Measurements from ENCODE around the gene YPEL3. TPM values are rescaled to one million over a fixed set of nuclear protein-coding genes. Genes with fewer than 3 reads are reported as not detected.

YPEL3 gene
- total RNA-seq, 4 donors from 2014 or later: 85.8 to 144 (median 113) TPM

GRCh38 chr16:30112197-30113030 lies 16.4 kb upstream of the YPEL3 start:
- H3K36me3 ChIP-seq: peaks cover 0 to 76% (median 0%) of the 10 kb centered on the region in 3 donors
- H3K27ac ChIP-seq: peak overlapping the region in 3 of 4 donors; percentile 63 to 90 (median 77)
- H3K9me3 ChIP-seq: no peaks in the 10 kb centered on the region
- H3K4me3 ChIP-seq: no peak overlapping the region
- peaks cover 0 to 45% (median 12%) of the 10 kb centered on the region in 4 donors for H3K4me1 ChIP-seq
- H3K27me3 ChIP-seq: no peaks in the 10 kb centered on the region
- DNase-seq: peak; percentile 43 to 87 (median 86)
- TF ChIP-seq POLR2A (IDR thresholded peaks at IDR 0.05): no peak
- TF ChIP-seq, protein P1, sequence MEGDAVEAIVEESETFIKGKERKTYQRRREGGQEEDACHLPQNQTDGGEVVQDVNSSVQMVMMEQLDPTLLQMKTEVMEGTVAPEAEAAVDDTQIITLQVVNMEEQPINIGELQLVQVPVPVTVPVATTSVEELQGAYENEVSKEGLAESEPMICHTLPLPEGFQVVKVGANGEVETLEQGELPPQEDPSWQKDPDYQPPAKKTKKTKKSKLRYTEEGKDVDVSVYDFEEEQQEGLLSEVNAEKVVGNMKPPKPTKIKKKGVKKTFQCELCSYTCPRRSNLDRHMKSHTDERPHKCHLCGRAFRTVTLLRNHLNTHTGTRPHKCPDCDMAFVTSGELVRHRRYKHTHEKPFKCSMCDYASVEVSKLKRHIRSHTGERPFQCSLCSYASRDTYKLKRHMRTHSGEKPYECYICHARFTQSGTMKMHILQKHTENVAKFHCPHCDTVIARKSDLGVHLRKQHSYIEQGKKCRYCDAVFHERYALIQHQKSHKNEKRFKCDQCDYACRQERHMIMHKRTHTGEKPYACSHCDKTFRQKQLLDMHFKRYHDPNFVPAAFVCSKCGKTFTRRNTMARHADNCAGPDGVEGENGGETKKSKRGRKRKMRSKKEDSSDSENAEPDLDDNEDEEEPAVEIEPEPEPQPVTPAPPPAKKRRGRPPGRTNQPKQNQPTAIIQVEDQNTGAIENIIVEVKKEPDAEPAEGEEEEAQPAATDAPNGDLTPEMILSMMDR (IDR thresholded peaks at IDR 0.05): peak; percentile 12 to 87 (median 72)

DNA sequence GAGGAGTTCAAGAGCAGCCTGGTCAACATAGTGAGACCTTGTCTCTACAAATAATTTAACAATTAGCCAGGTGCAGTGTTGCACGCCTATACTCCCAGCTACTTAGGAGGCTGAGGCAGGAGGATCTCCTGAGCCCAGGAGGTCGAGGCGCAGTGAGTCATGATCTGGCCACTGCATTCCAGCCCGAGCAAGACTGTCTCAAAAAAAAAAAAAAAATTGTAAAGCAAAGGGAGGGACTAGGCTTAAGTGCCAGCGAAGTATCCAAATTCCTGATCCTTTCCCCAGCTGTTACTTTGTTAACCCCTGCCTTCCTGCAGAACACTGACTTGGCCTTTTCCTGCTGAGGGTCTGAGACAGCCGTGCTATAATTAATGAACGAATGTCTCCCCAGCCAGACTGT lies 14.6 kb upstream of the YPEL3 start:
- no peak for DNase-seq
- Histone ChIP-seq H3K27me3 (no peaks in the 10 kb centered on the region), H3K4me3 (no peak overlapping the region), H3K27ac (no peak overlapping the region), H3K9me3 (no peaks in the 10 kb centered on the region), H3K4me1 (peaks cover 0 to 27% (median 8%) of the 10 kb centered on the region in 4 donors), H3K36me3 (peaks cover 0 to 77% (median 0%) of the 10 kb centered on the region in 3 donors)
- no peak for TF ChIP-seq POLR2A (IDR thresholded peaks at IDR 0.05)
- TF ChIP-seq, protein P1 (IDR thresholded peaks at IDR 0.05): no peak

- no peak overlapping the region for H3K4me3 ChIP-seq
- no peak for DNase-seq
- H3K27me3 ChIP-seq: no peaks in the 10 kb centered on the region
- no peak for TF ChIP-seq POLR2A (IDR thresholded peaks at IDR 0.05)
- TF ChIP-seq, protein P1 (IDR thresholded peaks at IDR 0.05): no peak
- H3K36me3 ChIP-seq: peaks cover 0 to 79% (median 0%) of the 10 kb centered on the region in 3 donors
- peaks cover 0 to 7% (median 0%) of the 10 kb centered on the region in 4 donors for H3K4me1 ChIP-seq
- no peaks in the 10 kb centered on the region for H3K9me3 ChIP-seq
- no peak overlapping the region for H3K27ac ChIP-seq
Measured at GRCh38 chr16:30108059-30108850, 12.2 kb upstream of the YPEL3 start.

GRCh38 chr16:30104492-30104891 lies 8.5 kb upstream of the YPEL3 start:
- DNase-seq: no peak
- H3K27ac ChIP-seq: no peak overlapping the region
- no peaks in the 10 kb centered on the region for H3K4me1 ChIP-seq
- TF ChIP-seq POLR2A (IDR thresholded peaks at IDR 0.05): no peak
- H3K36me3 ChIP-seq: peaks cover 0 to 48% (median 0%) of the 10 kb centered on the region in 3 donors
- no peaks in the 10 kb centered on the region for H3K9me3 ChIP-seq
- no peak overlapping the region for H3K4me3 ChIP-seq
- H3K27me3 ChIP-seq: no peaks in the 10 kb centered on the region

DNA sequence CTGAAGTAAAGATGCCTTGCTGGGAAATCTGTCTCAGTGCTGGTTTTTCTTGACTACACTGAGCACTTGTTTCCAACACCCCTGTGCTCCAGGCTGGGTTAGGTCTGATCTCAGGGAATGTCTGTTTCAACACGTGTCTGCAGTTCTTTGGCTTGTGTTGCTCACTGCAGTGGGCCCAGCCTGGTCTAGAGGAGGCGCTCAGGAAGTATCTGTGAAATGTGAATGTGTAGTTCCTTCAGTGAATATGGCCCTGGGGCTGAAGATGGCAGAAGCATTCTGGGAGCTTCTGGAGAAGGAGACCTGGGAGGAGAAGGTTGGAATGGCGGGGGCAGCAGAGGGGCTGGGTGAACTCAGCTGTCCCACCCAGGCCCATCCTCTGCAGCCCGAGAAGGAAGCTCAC lies 8.1 kb upstream of the YPEL3 start:
- Histone ChIP-seq H3K4me3 (no peak overlapping the region), H3K27ac (no peak overlapping the region), H3K4me1 (no peaks in the 10 kb centered on the region), H3K9me3 (no peaks in the 10 kb centered on the region), H3K36me3 (peaks cover 0 to 44% (median 0%) of the 10 kb centered on the region in 3 donors), H3K27me3 (no peaks in the 10 kb centered on the region)
- TF ChIP-seq, protein P1 (IDR thresholded peaks at IDR 0.05): no peak
- TF ChIP-seq POLR2A (IDR thresholded peaks at IDR 0.05): no peak
- no peak for DNase-seq

Data from Peyer's patch (tissue), 4 donors.